GM21447 (cell line): Measurements from ENCODE around the gene GCSAM.

ENCODE experiments used
- ATAC-seq: cut with Tn5 transposase; IDR thresholded peaks from one replicate; pipeline ENCODE4 v1.9.1; 2021; ENCODE audit not compliant: unreplicated experiment

The GCSAM gene

DNA sequence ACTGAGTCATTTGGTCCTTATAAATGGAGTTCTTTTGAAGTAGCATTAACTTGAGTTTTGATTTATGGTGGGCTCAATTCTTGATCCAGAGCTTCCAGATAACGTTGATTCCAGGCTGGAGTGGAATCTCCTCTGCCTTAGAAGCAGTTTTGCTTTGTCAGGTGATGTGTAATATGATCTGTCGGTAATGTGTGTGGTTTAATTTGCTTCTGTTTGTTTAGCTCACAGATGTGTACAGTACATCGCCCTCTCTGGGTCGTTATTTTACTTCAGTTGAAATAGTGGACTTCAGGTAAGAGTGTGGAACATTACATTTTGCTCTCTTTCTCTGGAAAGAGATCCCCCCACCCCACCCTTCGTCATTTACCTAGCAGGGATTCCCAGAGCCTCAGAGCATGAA, 23.7 kb downstream of the GCSAM start:
- ATAC-seq: no peak

- ATAC-seq: no peak
Measured at GRCh38 chr3:112104774-112105173, 28.3 kb downstream of the GCSAM start.

DNA sequence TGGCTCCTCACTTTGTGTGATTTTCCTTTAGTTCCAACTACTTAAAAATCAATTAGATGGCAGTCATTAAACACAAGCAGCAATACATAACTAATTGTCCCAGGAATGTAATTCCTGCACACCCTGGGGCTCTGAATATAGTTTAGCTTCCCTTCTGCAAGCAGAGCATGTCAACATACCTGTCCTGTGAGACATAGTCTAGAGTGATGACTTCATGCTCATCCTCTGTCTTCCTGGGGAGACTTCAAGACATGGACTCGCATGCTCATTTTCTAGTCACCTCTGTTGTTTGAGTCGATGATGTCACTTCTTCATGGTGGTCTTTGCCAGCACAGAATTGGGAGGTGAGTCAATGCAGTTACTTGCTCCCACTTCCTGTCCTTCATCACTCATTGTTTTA, 31.1 kb downstream of the GCSAM start:
- no peak for ATAC-seq

DNA sequence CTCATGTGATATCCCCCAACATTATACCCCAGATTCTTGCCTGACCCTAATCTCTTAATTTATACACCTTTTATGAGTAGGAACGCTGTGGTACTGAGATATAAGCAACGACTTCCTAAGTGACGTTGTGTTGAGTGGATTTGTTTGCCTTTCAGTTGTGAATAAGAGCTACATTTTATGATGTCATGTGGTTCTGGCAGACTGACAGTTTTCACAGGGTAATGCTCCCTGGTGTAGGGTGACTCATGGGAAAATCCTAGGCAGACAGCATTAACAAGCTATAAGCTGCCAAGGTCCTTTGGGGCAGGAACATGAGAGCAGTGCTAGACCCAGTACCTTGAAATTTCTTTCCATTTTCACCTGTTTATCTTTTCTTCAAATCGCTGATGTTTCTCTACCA, 35.7 kb downstream of the GCSAM start:
- peak; percentile 44 for ATAC-seq

DNA sequence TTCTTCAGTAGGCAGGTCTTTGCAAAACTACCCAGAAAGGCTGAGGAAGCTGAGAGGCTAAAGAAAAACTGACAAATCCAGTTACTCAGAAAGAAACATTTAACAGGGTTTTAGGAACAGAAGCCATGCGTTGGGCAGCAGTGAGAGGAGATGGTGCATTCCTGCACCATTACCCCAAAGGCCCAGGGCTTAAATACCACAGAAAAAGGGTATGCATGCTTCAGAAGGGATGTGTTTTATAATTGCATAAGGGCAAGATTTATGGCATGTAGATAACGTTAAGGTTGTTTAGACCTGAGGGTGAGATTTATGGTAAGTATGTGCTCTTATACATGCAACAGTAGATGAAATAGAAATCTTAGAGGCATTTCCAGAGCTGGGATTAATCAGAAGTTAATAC, 36.9 kb downstream of the GCSAM start:
- ATAC-seq: no peak

DNA sequence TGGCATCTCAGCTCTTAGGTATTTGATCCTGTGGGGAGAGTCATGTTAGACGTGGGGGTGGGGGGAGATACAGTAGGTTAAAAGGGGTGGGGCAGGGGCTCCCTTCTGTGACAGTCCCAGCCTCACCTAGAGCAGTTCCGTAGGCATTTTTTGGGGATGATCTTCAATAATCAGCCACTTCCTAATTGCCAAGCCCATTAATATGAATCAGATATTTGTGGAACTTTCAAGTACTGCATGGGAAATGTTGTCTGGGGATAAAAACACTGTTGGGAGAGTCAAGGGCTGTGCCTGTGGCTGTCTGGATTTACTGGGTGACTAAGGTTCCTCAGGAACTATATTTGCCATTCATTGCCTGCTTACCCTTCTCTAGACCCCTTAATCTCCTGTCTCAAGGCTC, 37.3 kb downstream of the GCSAM start:
- no peak for ATAC-seq

DNA sequence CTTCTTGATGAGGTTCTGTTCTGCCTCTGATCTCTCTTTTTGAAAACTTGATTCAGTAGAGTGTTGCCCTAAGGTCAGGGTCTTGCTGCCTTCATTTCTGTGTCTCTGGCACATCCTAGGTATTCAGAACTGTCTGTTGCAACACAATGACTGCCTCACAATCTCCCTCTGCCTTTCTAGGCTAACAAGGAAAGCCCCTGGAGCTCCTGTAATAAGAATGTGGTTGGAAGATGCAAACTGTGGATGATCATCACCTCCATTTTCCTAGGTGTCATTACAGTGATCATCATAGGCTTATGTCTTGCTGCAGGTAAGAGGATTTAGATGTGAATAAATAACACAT, 39.9 kb downstream of the GCSAM start:
- ATAC-seq: no peak

DNA sequence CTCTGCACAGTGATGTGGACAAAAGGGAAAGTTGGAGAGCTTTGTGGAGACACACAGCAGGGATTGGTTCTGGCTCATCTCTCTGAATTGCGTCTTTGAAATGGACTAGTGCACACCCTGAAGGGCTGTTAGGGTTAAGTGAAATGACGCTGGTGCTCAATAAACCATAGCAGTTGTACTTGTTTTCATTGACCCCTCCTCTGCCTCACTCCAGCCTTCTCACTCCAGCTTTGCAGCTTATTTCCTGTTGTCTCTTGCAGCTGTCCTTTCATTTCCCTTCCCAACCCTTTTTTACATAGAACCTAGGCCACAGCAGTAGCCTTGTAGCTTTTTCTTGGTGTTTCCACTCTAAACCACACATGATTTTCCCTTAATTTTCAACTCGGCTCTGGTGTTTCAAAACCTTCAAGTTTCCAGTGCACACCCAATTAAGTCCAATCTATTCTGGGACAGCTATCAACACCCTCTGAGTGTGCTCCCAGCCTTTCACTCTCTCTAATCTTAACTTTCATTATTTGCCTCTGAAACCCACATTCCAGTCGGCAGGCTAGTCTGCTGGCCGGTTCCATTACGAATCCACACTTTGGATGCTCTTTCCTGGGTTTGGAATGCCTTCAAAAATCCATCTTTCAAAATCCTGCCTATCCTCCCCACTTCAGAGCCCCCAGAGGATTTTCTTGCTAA, 40.4 kb downstream of the GCSAM start:
- no peak for ATAC-seq

DNA sequence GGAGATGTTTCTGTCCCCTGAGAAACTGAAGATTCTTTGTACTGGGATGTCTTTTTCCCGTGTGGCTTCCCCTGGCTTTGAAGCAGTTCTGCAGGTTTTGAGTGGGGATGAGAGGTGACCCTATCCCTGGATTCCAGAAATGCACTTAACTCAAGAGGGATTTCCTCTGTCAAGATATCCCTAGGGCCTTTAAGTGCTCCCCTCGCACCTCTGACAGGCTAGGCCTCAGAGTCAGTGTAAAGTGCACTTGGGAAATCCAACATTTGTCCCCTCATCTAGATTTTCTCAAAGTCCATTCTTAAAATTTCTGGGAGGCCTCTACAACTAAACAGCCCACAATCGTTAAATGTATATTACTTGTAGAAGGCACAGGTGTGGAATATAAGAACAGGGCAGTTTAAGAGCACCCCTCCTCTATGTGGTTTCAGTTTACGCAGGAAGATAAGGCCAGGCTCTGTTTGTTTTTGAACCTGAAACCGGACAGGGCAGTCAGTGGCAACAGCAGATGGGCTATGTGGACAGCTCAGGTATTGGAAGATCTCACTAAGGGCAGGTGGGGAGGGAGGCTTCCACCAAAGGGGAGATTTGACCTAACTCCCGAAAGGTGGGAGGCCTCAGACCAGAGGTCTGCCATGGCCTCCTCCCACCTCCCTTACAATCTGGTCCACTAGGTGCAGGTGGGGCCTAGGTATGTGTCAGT, 42.0 kb downstream of the GCSAM start:
- no peak for ATAC-seq

DNA sequence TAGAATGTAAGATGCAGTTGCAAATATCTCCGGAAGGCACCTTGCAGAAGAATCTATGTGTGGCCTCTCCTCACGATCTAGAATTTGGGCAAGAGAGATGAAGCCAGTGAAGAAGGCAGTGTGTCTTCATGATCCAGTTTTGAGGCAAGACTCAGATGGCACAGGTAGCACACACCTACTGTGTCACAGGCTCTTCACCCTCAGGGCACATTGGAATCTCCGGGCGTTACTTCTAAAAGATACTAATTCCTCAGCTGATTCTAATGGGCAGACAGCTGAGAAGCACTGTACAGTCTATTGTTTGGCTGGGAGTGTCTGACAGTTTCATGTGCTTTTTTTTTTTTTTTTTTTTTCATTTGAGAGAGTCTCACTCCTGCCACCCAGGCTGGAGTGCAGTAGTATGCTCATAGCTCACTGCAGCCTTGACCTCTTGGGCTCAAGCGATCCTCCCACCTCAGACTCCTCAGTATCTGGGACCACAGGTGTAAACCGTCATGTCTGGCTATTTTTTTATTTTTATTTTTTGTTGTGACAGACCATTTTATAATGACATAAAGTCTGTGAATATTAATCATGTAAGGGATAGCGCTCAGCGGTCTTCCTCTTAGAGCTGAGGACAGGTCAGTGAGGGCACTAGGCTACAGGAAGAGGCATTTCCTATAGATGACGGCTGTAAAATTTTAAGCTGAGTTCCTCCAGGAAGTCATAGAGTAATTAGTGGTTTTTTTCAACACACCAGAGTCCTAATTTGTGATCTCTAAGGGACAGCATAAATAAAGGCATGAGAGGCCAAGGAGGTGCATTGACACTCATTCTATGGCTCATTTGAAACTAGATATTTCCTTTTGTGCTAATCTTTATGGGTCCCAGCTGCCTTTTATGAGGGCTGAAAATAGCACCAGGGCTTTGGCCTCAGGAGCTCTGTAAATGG, 42.8 kb downstream of the GCSAM start:
- ATAC-seq: no peak

DNA sequence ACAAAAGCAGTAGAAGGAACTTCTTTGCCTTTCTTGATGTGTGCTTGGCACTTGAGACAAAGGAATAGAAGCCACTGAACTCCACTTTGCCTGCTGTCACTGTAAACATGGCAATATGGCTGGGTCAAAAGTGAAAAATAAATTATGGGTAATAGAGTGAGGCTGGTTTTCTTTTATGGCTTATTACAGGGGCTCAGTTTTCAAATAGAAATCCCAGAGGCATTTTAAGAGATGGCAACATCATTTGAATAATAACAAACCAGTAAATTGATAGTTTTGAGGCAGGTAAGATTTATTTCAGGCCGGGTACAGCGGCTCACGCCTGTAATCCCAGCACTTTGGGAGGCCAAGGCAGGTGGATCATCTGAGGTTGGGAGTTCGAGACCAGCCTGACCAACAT, 44.1 kb downstream of the GCSAM start:
- ATAC-seq: no peak

- no peak for ATAC-seq
Measured at GRCh38 chr3:112087746-112088145, 45.3 kb downstream of the GCSAM start.

- no peak for ATAC-seq
Measured at GRCh38 chr3:112086875-112087524, 46.0 kb downstream of the GCSAM start.

DNA sequence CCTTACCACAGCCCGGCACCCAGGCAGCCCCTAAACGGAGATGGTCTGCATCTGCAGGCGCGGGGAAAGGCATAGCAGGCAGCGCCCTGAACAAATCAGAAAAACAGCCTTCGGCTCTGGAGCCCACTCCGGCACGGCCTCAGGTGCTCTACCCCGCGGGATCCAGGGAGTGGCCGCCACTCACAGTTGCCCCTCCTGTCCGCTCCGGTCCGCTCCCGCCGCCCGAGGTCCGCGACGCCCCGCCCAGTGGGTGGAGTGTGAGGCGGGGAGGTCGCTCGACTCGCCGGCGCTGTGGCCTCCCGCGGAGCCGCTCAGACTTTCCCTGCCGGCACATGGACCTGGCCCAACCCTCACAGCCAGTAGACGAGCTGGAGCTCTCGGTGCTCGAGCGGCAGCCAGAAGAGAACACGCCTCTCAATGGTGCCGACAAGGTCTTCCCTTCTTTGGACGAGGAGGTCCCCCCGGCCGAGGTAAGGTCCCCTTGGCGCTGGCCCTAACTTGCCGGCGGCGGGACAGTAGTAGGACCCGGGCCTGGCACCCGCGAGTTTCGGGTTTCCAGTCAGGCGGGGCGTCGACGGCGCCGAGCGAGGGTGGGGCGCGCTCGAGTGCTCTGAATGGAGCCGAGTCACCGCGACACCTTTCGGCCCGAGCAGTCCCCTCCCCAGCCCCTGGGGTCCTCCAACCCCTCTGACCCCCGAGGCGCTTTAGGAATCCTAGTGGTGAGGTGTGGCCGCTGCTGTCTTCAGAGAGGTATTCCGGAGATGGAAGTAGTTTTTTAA, 46.8 kb downstream of the GCSAM start, which contains the start of gene C3orf52:
Gene C3orf52 (plus strand): TSS at position 314 of the 779 bp plus-strand sequence. CDS start 19 bp downstream, at position 333.
- peak; percentile 70 for ATAC-seq

DNA sequence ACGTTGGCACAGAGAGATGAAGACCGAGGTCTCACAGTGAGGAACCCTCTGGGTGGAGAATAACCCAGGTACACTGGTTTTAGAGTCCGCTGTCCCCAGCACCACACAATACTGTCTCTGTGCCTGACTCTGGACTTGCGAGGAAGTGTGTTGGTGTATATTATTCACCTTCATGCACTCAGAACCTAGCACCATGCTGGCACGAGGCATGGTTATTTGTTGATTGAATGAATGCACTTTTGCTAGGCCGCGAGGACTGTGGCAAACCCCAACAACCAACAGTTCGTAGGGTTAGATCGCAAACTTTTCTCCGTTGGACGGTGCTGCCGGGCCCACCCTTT, 47.3 kb downstream of the GCSAM start:
- ATAC-seq: no peak

DNA sequence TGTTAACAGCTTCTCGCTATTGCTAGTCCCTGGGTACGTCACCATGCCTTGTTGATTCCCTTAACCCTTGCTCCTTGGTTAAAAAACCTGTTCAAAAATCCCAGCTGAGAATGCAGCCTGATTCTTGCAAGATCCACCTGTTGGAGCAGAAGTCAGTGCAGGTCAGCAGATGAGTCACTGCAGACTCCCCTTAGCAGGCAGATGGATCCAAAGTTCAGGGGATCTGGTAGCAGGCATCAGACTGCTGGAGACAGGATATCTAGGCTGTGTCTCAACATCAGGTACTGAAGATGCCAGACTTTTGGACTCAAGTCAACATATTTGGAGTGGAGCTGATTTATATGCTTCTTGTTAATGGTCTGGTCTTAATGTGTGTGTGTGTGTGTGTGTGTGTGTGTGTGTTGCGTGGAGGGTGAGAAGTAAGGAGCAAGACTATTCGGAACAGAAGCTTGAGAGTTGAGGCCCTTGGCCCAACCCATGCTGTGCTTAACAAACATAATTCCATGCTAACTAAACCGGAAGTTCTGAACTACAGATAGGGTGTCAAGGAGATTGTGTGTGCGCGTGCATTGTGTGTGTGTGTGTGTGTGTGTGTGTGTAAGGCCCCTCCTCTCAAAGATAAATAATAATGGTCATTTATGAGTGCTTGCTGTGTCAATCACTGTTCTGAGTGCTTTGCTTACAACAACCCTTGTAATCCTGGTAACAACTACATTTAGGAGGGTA, 47.9 kb downstream of the GCSAM start:
- no peak for ATAC-seq

DNA sequence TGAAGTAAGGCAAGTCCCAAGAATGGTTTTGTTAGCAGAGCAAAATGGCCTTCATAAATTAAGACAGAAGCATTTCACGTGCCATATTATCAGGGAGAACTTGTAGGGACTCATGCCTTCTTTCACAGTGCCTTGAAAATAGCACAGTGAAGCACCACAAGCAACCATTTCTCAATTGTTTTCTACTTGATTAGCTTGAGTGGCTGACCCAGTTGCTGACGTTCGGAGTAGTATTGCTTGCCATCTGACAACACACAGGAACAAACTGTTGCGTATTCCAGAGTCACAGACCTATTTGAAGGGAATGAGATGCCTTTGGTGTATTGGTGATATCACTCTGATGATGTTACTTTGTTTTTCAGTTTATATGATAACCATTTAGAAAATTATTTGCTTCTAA, 49.8 kb downstream of the GCSAM start:
- ATAC-seq: no peak

GRCh38 chr3:112078125-112079083, 54.6 kb downstream of the GCSAM start:
- ATAC-seq: no peak
